Muscle layer of duodenum (tissue), 2 donors: ENCODE results near the gene HOXC5.

Experiments
- H3K27ac ChIP-seq: one replicate; pipeline ENCODE4 v1.7.0; 2013; ENCODE audit warnings: mild to moderate bottlenecking, low read length
- H3K27me3 ChIP-seq: one replicate; pipeline ENCODE4 v1.7.0; 2013; ENCODE audit warnings: low read depth, mild to moderate bottlenecking, control low read depth, low read length
- H3K36me3 ChIP-seq, 2 donors: one replicate each; pipeline ENCODE4 v1.7.0; 2013; ENCODE audit warnings: low read length in 2 of 2, control low read depth in 1 of 2, mild to moderate bottlenecking in 1 of 2; ENCODE audit not compliant: insufficient read depth in 2 of 2, control insufficient read depth in 1 of 2
- H3K4me1 ChIP-seq, 2 donors: one replicate each; pipeline ENCODE4 v1.7.0; 2013; ENCODE audit warnings: low read length in 2 of 2, mild to moderate bottlenecking in 2 of 2, control low read depth in 1 of 2, moderate library complexity in 1 of 2; ENCODE audit not compliant: insufficient read depth in 2 of 2, control insufficient read depth in 1 of 2
- H3K4me3 ChIP-seq, 2 donors: one replicate each; pipeline ENCODE4 v1.7.0; 2013; ENCODE audit warnings: low read length in 2 of 2, low read depth in 1 of 2, mild to moderate bottlenecking in 1 of 2
- H3K9me3 ChIP-seq, 2 donors: one replicate each; pipeline ENCODE4 v1.7.0; 2013; ENCODE audit warnings: low read length in 2 of 2, control low read depth in 1 of 2, mild to moderate bottlenecking in 1 of 2; ENCODE audit not compliant: control insufficient read depth in 1 of 2
- donor health status: healthy.

Gene HOXC5

DNA sequence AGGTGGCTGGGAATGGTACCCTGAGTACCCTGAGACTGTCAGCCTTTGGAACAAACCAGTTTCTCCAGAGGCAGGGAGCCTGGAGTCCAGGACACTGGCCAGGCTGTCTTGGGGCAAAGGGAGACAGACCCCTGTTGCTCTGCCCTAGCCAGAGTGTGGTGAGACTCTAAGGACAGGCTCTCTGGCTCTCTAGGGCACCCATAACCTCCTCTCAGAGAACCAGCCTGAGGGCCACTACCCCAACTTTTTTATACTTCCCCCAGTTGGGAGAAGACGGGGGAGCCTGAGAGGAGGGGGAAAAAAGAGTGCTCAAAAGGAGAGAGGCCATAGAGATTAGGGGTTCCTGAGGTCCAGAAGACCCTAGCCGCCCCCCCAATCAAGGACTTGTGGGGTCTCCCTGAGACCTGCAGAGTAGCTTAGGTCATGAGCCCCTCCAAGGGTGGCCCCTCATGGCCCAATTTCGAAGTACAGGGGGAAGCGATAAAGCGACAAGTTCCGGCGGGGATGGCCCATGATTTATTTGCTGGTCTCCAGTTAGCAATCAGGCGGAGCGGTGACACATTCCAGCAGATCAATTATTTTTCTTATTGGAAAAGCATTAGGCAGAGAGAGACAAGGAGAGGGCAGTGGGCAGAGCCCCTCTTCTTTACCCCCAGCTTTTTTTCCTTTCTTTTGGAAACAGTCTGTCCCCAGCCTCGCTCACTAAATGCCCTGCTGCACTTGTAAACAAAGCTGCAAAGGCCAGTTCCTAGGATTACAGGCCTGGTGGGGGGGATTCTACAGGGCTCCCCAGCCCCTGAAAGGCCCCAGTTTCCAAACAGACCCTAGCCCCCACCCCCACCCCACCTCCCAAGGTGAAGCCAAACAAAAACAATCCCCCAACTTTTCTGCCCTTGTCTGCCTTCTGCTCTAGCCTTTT is 22.5 kb upstream of the HOXC5 start:
- Histone ChIP-seq H3K4me3 (no peak overlapping the region), H3K27me3 (peaks cover 89% of the 10 kb centered on the region), H3K36me3 (no peaks in the 10 kb centered on the region), H3K27ac (no peak overlapping the region), H3K4me1 (peaks cover 0 to 23% of the 10 kb centered on the region in 2 donors), H3K9me3 (no peaks in the 10 kb centered on the region)

GRCh38 chr12:54010972-54011664 is 21.7 kb upstream of the HOXC5 start:
- Histone ChIP-seq H3K4me3 (no peak overlapping the region), H3K4me1 (peaks cover 0 to 19% of the 10 kb centered on the region in 2 donors), H3K27ac (no peak overlapping the region), H3K36me3 (no peaks in the 10 kb centered on the region), H3K9me3 (no peaks in the 10 kb centered on the region), H3K27me3 (peaks cover 89% of the 10 kb centered on the region)

GRCh38 chr12:54011665-54012532 is 21.0 kb upstream of the HOXC5 start:
- H3K27ac ChIP-seq = no peak overlapping the region
- peaks cover 84% of the 10 kb centered on the region for H3K27me3 ChIP-seq
- H3K4me3 ChIP-seq = no peak overlapping the region
- H3K9me3 ChIP-seq = no peaks in the 10 kb centered on the region
- no peaks in the 10 kb centered on the region for H3K36me3 ChIP-seq
- peaks cover 0 to 16% of the 10 kb centered on the region in 2 donors for H3K4me1 ChIP-seq

GRCh38 chr12:54012631-54013409 is 20.0 kb upstream of the HOXC5 start:
- Histone ChIP-seq H3K9me3 (no peaks in the 10 kb centered on the region), H3K27me3 (peaks cover 81% of the 10 kb centered on the region), H3K27ac (no peak overlapping the region), H3K4me3 (no peak overlapping the region), H3K36me3 (no peaks in the 10 kb centered on the region), H3K4me1 (peaks cover 0 to 25% of the 10 kb centered on the region in 2 donors)

- Histone ChIP-seq H3K36me3 (no peaks in the 10 kb centered on the region), H3K4me3 (peak overlapping the region in 1 of 2 donors; percentile 6), H3K9me3 (no peaks in the 10 kb centered on the region), H3K27me3 (peaks cover 80% of the 10 kb centered on the region), H3K4me1 (peaks cover 0 to 24% of the 10 kb centered on the region in 2 donors), H3K27ac (no peak overlapping the region)
These were observed 18.4 kb upstream of the HOXC5 start for GRCh38 chr12:54014377-54015017.

GRCh38 chr12:54015018-54015931 is 17.6 kb upstream of the HOXC5 start:
- Histone ChIP-seq H3K4me1 (peaks cover 0 to 20% of the 10 kb centered on the region in 2 donors), H3K27me3 (peaks cover 76% of the 10 kb centered on the region), H3K27ac (no peak overlapping the region), H3K4me3 (no peak overlapping the region), H3K9me3 (no peaks in the 10 kb centered on the region), H3K36me3 (no peaks in the 10 kb centered on the region)

- no peaks in the 10 kb centered on the region for H3K9me3 ChIP-seq
- H3K27ac ChIP-seq = no peak overlapping the region
- no peak overlapping the region for H3K4me3 ChIP-seq
- H3K27me3 ChIP-seq = peaks cover 75% of the 10 kb centered on the region
- no peaks in the 10 kb centered on the region for H3K36me3 ChIP-seq
- H3K4me1 ChIP-seq = peaks cover 0 to 20% of the 10 kb centered on the region in 2 donors
These were observed 16.8 kb upstream of the HOXC5 start for GRCh38 chr12:54016051-54016450.

- H3K4me3 ChIP-seq = no peak overlapping the region
- H3K4me1 ChIP-seq = peaks cover 0 to 20% of the 10 kb centered on the region in 2 donors
- H3K36me3 ChIP-seq = no peaks in the 10 kb centered on the region
- H3K9me3 ChIP-seq = no peaks in the 10 kb centered on the region
- no peak overlapping the region for H3K27ac ChIP-seq
- H3K27me3 ChIP-seq = peaks cover 76% of the 10 kb centered on the region
These were observed 16.3 kb upstream of the HOXC5 start for GRCh38 chr12:54016478-54016964.

DNA sequence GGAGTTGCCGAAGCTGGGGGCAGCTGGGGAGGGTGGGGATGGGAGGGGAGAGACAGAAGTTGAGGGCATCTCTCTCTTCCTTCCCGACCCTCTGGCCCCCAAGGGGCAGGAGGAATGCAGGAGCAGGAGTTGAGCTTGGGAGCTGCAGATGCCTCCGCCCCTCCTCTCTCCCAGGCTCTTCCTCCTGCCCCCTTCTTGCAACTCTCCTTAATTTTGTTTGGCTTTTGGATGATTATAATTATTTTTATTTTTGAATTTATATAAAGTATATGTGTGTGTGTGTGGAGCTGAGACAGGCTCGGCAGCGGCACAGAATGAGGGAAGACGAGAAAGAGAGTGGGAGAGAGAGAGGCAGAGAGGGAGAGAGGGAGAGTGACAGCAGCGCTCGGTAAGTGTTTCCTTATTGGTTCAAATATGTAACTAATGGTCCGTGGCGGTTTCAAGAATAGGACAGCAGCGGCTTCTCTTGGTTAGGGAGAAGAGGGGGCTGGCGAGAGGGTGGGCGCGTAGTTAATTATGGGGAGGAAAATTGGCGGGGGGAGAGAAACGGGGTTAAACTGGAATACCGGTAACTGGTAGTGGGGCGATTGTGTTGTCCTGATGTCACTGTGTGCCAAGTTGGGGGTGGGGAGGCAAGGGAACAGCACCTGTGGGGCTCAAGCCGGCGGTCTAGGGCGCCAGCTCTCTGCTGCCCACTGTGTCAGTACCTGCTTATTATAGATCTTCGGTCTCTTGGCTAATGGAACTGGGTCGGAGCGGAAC is 15.6 kb upstream of the HOXC5 start:
- Histone ChIP-seq H3K4me3 (peak overlapping the region; percentile 57 to 69), H3K4me1 (peaks cover 0 to 20% of the 10 kb centered on the region in 2 donors), H3K9me3 (no peaks in the 10 kb centered on the region), H3K27me3 (peaks cover 77% of the 10 kb centered on the region), H3K27ac (no peak overlapping the region), H3K36me3 (no peaks in the 10 kb centered on the region)
